ENCODE measurements around the gene FAM81B.

DNA sequence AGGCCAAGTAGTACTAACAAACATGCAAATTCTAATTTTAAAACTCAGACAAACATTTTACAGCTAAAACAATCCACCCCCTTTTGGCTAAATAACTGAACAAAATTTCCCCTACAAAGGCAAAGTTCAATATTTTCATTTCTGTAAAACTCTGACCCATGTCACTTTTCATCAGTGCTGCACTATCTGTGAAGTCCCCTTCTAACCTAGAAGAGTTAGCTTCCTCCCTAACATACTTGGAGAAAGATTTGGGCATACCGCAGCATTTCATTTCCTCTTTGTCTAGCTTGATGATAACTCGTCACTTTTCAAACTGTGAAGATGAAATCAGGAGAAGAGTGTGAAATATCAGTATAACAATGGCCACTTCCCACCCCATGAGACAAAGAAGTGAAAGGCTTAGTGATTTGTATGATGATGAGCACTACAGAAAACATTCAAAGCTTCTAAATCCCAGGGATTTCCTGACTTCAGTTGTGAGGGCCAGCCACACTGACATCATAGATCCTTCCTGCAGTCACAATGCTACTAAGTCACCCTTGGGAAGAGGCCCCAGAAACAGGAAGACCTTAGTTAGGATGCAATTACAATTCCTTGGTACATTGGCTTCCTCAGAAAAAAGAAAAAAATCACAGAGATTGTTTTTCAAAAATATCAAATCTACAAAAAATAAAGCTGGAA lies at the start of gene FAM81B:
- TF ChIP-seq, protein P1, sequence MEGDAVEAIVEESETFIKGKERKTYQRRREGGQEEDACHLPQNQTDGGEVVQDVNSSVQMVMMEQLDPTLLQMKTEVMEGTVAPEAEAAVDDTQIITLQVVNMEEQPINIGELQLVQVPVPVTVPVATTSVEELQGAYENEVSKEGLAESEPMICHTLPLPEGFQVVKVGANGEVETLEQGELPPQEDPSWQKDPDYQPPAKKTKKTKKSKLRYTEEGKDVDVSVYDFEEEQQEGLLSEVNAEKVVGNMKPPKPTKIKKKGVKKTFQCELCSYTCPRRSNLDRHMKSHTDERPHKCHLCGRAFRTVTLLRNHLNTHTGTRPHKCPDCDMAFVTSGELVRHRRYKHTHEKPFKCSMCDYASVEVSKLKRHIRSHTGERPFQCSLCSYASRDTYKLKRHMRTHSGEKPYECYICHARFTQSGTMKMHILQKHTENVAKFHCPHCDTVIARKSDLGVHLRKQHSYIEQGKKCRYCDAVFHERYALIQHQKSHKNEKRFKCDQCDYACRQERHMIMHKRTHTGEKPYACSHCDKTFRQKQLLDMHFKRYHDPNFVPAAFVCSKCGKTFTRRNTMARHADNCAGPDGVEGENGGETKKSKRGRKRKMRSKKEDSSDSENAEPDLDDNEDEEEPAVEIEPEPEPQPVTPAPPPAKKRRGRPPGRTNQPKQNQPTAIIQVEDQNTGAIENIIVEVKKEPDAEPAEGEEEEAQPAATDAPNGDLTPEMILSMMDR (IDR thresholded peaks at IDR 0.05), result no peak
- no peak for TF ChIP-seq POLR2A (IDR thresholded peaks at IDR 0.05; ENCODE audit: low read length)
- no peak for TF ChIP-seq ZSCAN20 (CRISPR knock-in tag; IDR thresholded peaks at IDR 0.05)
- TF ChIP-seq MYC (IDR thresholded peaks at IDR 0.05; ENCODE audit: borderline replicate concordance, low read length), result no peak
- TF ChIP-seq SMC3 (IDR thresholded peaks at IDR 0.05), result no peak
- TF ChIP-seq, protein P2, sequence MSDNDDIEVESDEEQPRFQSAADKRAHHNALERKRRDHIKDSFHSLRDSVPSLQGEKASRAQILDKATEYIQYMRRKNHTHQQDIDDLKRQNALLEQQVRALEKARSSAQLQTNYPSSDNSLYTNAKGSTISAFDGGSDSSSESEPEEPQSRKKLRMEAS (IDR thresholded peaks at IDR 0.05), result no peak
- TF ChIP-seq, protein P3, sequence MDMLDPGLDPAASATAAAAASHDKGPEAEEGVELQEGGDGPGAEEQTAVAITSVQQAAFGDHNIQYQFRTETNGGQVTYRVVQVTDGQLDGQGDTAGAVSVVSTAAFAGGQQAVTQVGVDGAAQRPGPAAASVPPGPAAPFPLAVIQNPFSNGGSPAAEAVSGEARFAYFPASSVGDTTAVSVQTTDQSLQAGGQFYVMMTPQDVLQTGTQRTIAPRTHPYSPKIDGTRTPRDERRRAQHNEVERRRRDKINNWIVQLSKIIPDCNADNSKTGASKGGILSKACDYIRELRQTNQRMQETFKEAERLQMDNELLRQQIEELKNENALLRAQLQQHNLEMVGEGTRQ (IDR thresholded peaks at IDR 0.05), result no peak
- no peak for TF ChIP-seq NFE2L2 (conservative IDR thresholded peaks at IDR 0.05; ENCODE audit: low read length)
- no peak for TF ChIP-seq RCOR1 (IDR thresholded peaks at IDR 0.05; ENCODE audit: low read depth, low read length)
- TF ChIP-seq, protein P4, sequence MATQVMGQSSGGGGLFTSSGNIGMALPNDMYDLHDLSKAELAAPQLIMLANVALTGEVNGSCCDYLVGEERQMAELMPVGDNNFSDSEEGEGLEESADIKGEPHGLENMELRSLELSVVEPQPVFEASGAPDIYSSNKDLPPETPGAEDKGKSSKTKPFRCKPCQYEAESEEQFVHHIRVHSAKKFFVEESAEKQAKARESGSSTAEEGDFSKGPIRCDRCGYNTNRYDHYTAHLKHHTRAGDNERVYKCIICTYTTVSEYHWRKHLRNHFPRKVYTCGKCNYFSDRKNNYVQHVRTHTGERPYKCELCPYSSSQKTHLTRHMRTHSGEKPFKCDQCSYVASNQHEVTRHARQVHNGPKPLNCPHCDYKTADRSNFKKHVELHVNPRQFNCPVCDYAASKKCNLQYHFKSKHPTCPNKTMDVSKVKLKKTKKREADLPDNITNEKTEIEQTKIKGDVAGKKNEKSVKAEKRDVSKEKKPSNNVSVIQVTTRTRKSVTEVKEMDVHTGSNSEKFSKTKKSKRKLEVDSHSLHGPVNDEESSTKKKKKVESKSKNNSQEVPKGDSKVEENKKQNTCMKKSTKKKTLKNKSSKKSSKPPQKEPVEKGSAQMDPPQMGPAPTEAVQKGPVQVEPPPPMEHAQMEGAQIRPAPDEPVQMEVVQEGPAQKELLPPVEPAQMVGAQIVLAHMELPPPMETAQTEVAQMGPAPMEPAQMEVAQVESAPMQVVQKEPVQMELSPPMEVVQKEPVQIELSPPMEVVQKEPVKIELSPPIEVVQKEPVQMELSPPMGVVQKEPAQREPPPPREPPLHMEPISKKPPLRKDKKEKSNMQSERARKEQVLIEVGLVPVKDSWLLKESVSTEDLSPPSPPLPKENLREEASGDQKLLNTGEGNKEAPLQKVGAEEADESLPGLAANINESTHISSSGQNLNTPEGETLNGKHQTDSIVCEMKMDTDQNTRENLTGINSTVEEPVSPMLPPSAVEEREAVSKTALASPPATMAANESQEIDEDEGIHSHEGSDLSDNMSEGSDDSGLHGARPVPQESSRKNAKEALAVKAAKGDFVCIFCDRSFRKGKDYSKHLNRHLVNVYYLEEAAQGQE (IDR thresholded peaks at IDR 0.05), result no peak
- no peak for TF ChIP-seq TFCP2L1 (CRISPR knock-in tag; IDR thresholded peaks at IDR 0.05)
- TF ChIP-seq EP300 (IDR thresholded peaks at IDR 0.05), result no peak
